ENCODE data around the gene MYO5A.

- TF ChIP-seq CTCF (IDR thresholded peaks at IDR 0.05), result no peak
- TF ChIP-seq POLR2AphosphoS5 (IDR thresholded peaks at IDR 0.05), result no peak
- no peak for TF ChIP-seq POLR2A (IDR thresholded peaks at IDR 0.05)
Measured at GRCh38 chr15:52463638-52464037, 65.0 kb downstream of the MYO5A start.
